NCI-H748 (cell line): ENCODE measurements around the gene AEN.

Experiments used
- DNase-seq: peaks from one replicate; lab custom pipeline; 2025; ENCODE audit not compliant: unreplicated experiment; lab: John Stamatoyannopoulos, UW

Gene AEN

GRCh38 chr15:88661041-88661700, 40.0 kb downstream of the AEN start:
- DNase-seq = no peak

GRCh38 chr15:88661761-88662556, 40.8 kb downstream of the AEN start:
- DNase-seq = no peak

- DNase-seq = no peak
Observed at GRCh38 chr15:88663141-88663621, 42.0 kb downstream of the AEN start.

GRCh38 chr15:88664151-88664778, 43.1 kb downstream of the AEN start:
- DNase-seq = no peak

GRCh38 chr15:88674661-88675060, 53.5 kb downstream of the AEN start:
- DNase-seq = no peak

GRCh38 chr15:88678755-88679154, 57.6 kb downstream of the AEN start:
- no peak for DNase-seq

GRCh38 chr15:88680241-88681001, 59.3 kb downstream of the AEN start:
- no peak for DNase-seq

- no peak for DNase-seq
Observed at GRCh38 chr15:88681610-88682221, 60.6 kb downstream of the AEN start.
